ENCODE results near the gene CAPZA2.

GRCh38 chr7:116862234-116862950, at the start of gene CAPZA2:
- no peak for TF ChIP-seq CTCF (conservative IDR thresholded peaks at IDR 0.05; ENCODE audit: low read depth, low read length)
- no peak for TF ChIP-seq EZH2 (IDR thresholded peaks at IDR 0.05; ENCODE audit: low read length, unreplicated experiment)
